K562 (cell line): ENCODE data around the gene IFI27L2. TPM values are rescaled to one million over a fixed set of nuclear protein-coding genes. Genes with fewer than 3 reads are reported as not detected.

Experiments used
- ATAC-seq: fragments of 200-7000 bp; cut with Tn5 transposase; 3 replicates; pipeline ENCODE4 v1.9.1; 2020; ENCODE audit warnings: moderate library complexity
- BruUV-seq: library from RNA; stranded (reverse); fragments of 400-500 nt; replicated peaks from 2 replicates; lab custom pipeline; 2021; lab: Mats Ljungman, UMichigan
- CTCF ChIA-PET: fragments of 300-600 bp; formaldehyde crosslinking; extraction: SDS; loops from one replicate; lab custom pipeline; 2021; ENCODE audit warnings: low intra/inter-chr PET ratio; lab: Yijun Ruan, JAX
- POLR2A ChIA-PET: fragments of 300-600, 350-650 bp; sonication (Branson Sonifier 250); formaldehyde crosslinking; extraction: SDS; loops from one replicate; lab custom pipeline; 2021; ENCODE audit warnings: antibody characterized with exemption, inconsistent platforms; lab: Yijun Ruan, JAX
- DNase-seq, 4 experiments: peaks; one replicate each; pipeline versions ENCODE4 v3.0.0 to v3.0.0-alpha.2; 2011 to 2018; ENCODE audit warnings: low spot score in 3 of 4, mixed read lengths in 3 of 4; ENCODE audit errors: extremely low read depth in 1 of 4
- FAIRE-seq: peaks from 2 replicates; lab custom pipeline; 2011; peaks lifted over from hg19 to GRCh38; lab: Jason Lieb, UNC
- H2AFZ ChIP-seq: 2 replicates; pipeline ENCODE4 v1.6.0; 2011; ENCODE audit warnings: low read depth, low read length, control low read depth, inconsistent platforms
- H3K27ac ChIP-seq: fragments of 200-600 bp; 3 replicates; pipeline ENCODE4 v1.8.0; 2011; ENCODE audit warnings: low read depth, mild to moderate bottlenecking, control low read depth, inconsistent platforms, low read length, moderate library complexity, mixed read lengths; ENCODE audit errors: extremely low read depth
- H3K27me3 ChIP-seq, 2 experiments: fragments of 300-600 bp in 1 of 2; 2 replicates in 1 of 2; 3 replicates in 1 of 2; pipeline versions ENCODE4 v1.6.0 to v1.8.0; 2011; ENCODE audit warnings: inconsistent platforms in 2 of 2, low read length in 2 of 2, mild to moderate bottlenecking in 1 of 2, mixed read lengths in 1 of 2, moderate library complexity in 1 of 2; ENCODE audit not compliant: control insufficient read depth in 2 of 2, insufficient read depth in 2 of 2
- H3K36me3 ChIP-seq: fragments of 300-600 bp; 3 replicates; pipeline ENCODE4 v1.8.0; 2011; ENCODE audit warnings: mild to moderate bottlenecking, low read length, inconsistent platforms; ENCODE audit not compliant: control insufficient read depth, insufficient read depth
- H3K4me1 ChIP-seq, 2 experiments: fragments of 200-600 bp in 1 of 2; replicated peaks in 1 of 2; 2 replicates in 1 of 2; 3 replicates in 1 of 2; pipeline versions ENCODE4 v1.5.1 to v1.8.0; 2011; ENCODE audit warnings: inconsistent platforms in 2 of 2, low read length in 2 of 2, mild to moderate bottlenecking in 1 of 2, mixed read lengths in 1 of 2, moderate library complexity in 1 of 2; ENCODE audit not compliant: control insufficient read depth in 2 of 2, insufficient read depth in 2 of 2
- H3K4me2 ChIP-seq: 2 replicates; pipeline ENCODE4 v1.6.1; 2011; ENCODE audit warnings: low read length, control low read depth, inconsistent platforms, mixed read lengths; ENCODE audit not compliant: insufficient read depth
- H3K4me3 ChIP-seq: fragments of 200-600 bp; sonication (generic), shearing (Covaris generic); 2 replicates; pipeline ENCODE4 v1.5.1; 2016; ENCODE audit warnings: control low read depth, inconsistent platforms
- H3K79me2 ChIP-seq: fragments of 200-600 bp; 3 replicates; pipeline ENCODE4 v1.8.0; 2011; ENCODE audit warnings: low read length, inconsistent platforms; ENCODE audit not compliant: control insufficient read depth, insufficient read depth
- H3K9ac ChIP-seq, 2 experiments: 2 replicates each; pipeline versions ENCODE4 v1.6.0 to v1.6.1; 2011; ENCODE audit warnings: low read depth in 2 of 2, low read length in 2 of 2, control low read depth in 1 of 2, inconsistent platforms in 1 of 2, mild to moderate bottlenecking in 1 of 2, mixed read lengths in 1 of 2; ENCODE audit not compliant: insufficient read depth in 1 of 2
- H3K9me1 ChIP-seq: one replicate; pipeline ENCODE4 v1.6.0; 2011; ENCODE audit warnings: inconsistent platforms, mild to moderate bottlenecking, low read length, moderate library complexity; ENCODE audit not compliant: control insufficient read depth, insufficient read depth
- H3K9me3 ChIP-seq: replicated peaks from 2 replicates; pipeline ENCODE4 v1.5.1; 2011; ENCODE audit warnings: low read depth, low read length, inconsistent platforms; ENCODE audit not compliant: control insufficient read depth, insufficient read depth
- H4K20me1 ChIP-seq: replicated peaks from 2 replicates; pipeline ENCODE4 v1.6.1; 2011; ENCODE audit warnings: low read length, inconsistent platforms, mixed read lengths; ENCODE audit not compliant: control insufficient read depth, insufficient read depth
- HDAC2 ChIP-seq: fragments of 450-650 bp; IDR thresholded peaks from 2 replicates; pipeline ENCODE4 v1.6.1; 2016; ENCODE audit warnings: mild to moderate bottlenecking
- IFI16 ChIP-seq: fragments of 250-450 bp; sonication (Bioruptor Pico); IDR thresholded peaks from 2 replicates; pipeline ENCODE4 v2.1.2; 2022; ENCODE audit warnings: mild to moderate bottlenecking, inconsistent platforms
- NFE2 ChIP-seq: IDR thresholded peaks from 2 replicates; pipeline ENCODE4 v1.6.1; 2014; ENCODE audit warnings: antibody characterized with exemption, low read depth
- RB1 ChIP-seq: fragments of 450-650 bp; IDR thresholded peaks from 2 replicates; pipeline ENCODE4 v1.6.1; 2017; ENCODE audit warnings: low read depth, mild to moderate bottlenecking
- ZNF717 ChIP-seq: fragments of 250-450 bp; sonication (Bioruptor Pico); IDR thresholded peaks from 2 replicates; pipeline ENCODE4 v1.5.0; 2021
- WGBS: fragments of 100-300 bp; shearing (Covaris generic); methylation state at CpG from one replicate; pipeline ENCODE4 v1.1.6; 2016; ENCODE audit warnings: low coverage, mixed read lengths; ENCODE audit not compliant: insufficient coverage; ENCODE audit errors: missing lambda C conversion rate; 5-methylcytosine and 5-hydroxymethylcytosine counted together
- in situ Hi-C: fragments of 300-500 bp; cut with MboI; formaldehyde crosslinking; loops from 4 replicates; pipeline ENCODE4 v1.15.0; 2018; ENCODE audit warnings: inconsistent platforms, mixed read lengths
- intact Hi-C: fragments of 100-400 bp; cut with micrococcal nuclease; formaldehyde crosslinking; loops from 2 replicates; pipeline ENCODE4 v1.14.2; 2022
- polyA plus RNA-seq, 8 experiments: library from polyadenylated mRNA; depleted of rRNA in 4 of 8; stranded (reverse) in 5 of 8; unstranded in 3 of 8; fragments of >200 nt; fragmentation: Nextera tagmentation in 2 of 8; fragmentation: Illumina TruSeq in 1 of 8; extraction: Ambion mirVana in 2 of 8; extraction: Trizol in 1 of 8; gene quantifications; 2 replicates each; pipeline versions ENCODE4 v1.2.1 to v1.2.3, GENCODE V29; 2011 to 2014; ENCODE audit warnings: inconsistent platforms in 1 of 8, missing spikeins in 1 of 8
- total RNA-seq, 7 experiments: library from RNA; depleted of rRNA in 6 of 7; stranded (reverse); fragments of >200 nt in 6 of 7; fragmentation: Illumina TruSeq in 2 of 7; extraction: Trizol in 2 of 7; gene quantifications; 2 replicates each; pipeline versions ENCODE4 v1.2.1 to v1.2.3, GENCODE V29; 2011 to 2021; ENCODE audit warnings: low replicate concordance in 1 of 7
- TF ChIP-seq, protein P1 (sequence below): sonication (generic); formaldehyde crosslinking; IDR thresholded peaks from 2 replicates; pipeline ENCODE4 v1.8.1; 2022; ENCODE audit warnings: missing genetic modification reagents

The IFI27L2 gene
- total and polyA plus RNA-seq, 9 of the 15 experiments (the other 6 are each of a cell fraction or from before 2014, with no cell fraction given): 1.0 to 9.3 (median 4.1) TPM

DNA sequence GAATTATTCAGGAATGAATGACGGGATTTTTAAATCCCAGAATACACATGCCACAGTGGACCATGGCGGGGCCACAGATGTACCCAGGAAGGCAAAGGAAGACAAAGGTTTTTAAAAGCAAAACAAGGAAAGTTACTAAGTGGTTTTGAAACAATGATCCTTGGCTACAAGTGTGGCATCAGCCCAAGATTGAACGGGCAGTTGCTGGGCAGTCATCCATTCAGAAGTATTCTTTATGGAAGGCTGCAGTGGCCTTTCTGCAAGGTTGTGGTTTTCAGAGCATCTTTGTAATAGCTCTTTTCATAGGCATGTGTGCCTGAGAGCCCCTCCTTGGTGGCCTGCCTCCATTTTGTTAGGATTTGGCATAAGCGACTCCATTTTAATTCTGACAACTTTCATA, 32.3 kb downstream of the IFI27L2 start (continued):
- TF ChIP-seq RB1 (no peak), HDAC2 (no peak)

DNA sequence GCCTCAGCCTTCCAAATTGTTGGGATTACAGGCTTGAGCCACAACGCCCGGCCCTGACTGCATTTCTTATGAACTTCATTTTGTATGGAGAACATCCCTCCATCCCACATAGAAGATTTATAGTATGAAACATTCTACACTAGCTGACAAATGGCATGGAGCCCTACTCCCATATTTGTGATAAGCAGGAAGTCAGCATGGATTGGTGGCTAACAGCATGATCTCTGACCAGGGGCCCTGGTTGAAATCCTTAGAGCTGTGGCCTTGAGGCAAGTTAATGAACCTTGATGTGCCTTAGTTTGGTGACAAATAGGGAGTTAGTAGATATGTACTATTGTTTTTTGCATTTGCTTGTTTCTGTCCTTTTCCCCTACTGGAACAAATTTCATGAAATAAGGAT, 36.0 kb downstream of the IFI27L2 start:
- Histone ChIP-seq H3K9me1 (no peaks in the 10 kb centered on the region), H3K4me1 (no peaks in the 10 kb centered on the region; a peak in 1 of 5 replicates), H3K9ac (no peak overlapping the region), H3K4me3 (no peak overlapping the region), H3K4me2 (no peak overlapping the region), H3K27ac (no peak overlapping the region), H3K79me2 (no peaks in the 10 kb centered on the region), H3K9me3 (no peaks in the 10 kb centered on the region), H4K20me1 (no peaks in the 10 kb centered on the region), H2AFZ (no peak overlapping the region), H3K27me3 (no peaks in the 10 kb centered on the region), H3K36me3 (no peaks in the 10 kb centered on the region)
- ChIA-PET POLR2A (interaction anchor here (1.2 kb wide), 1 partner anchor 10 kb away, joined by 3 read pairs; no protein-coding TSS in a partner anchor), CTCF (no interaction called here)
- in situ Hi-C loops: no loop called here
- FAIRE-seq (no peak), ATAC-seq (no peak), DNase-seq (no peak)
- BruUV-seq: no TSS peak
- TF ChIP-seq ZNF717: no peak
- TF ChIP-seq IFI16: no peak
- no peak for TF ChIP-seq NFE2
- TF ChIP-seq, protein P1, sequence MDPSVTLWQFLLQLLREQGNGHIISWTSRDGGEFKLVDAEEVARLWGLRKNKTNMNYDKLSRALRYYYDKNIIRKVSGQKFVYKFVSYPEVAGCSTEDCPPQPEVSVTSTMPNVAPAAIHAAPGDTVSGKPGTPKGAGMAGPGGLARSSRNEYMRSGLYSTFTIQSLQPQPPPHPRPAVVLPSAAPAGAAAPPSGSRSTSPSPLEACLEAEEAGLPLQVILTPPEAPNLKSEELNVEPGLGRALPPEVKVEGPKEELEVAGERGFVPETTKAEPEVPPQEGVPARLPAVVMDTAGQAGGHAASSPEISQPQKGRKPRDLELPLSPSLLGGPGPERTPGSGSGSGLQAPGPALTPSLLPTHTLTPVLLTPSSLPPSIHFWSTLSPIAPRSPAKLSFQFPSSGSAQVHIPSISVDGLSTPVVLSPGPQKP (CRISPR knock-in tag): no peak
- intact Hi-C loops: no loop called here
- no CpG with 5 or more reads among the region's 2 CpGs for WGBS
